ENCODE measurements around the gene HMGN2. TPM values are rescaled to one million over a fixed set of nuclear protein-coding genes. Genes with fewer than 3 reads are reported as not detected.

The HMGN2 gene
- total RNA-seq, 6 experiments from 2014 or later = 64.1 to 99.6 (median 83.6) TPM

DNA sequence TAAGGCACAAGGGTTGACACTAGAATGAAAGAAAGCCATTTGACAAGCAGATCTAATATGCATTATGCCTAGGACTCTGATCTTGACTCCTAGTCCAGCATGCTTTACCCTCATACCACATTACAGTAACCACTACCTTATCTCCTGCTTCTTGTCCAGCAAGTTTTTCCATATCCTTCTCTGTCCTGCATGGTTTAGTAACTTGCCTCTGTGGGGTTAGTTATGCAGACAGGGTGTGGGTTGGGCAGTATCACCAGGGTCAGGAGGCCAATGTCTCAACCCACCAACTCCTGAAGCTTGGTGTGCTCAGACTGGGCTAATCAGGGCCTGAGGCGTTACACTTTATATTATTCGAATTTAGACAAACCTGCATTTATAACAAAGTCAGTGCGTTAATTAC, 21.3 kb upstream of the HMGN2 start:
- DNase-seq (no peak), ATAC-seq (no peak)
- intact Hi-C loops (cut with DNase I) = no loop called here
- Histone ChIP-seq H3K36me3 (peaks cover 0 to 13% (median 7%) of the 10 kb centered on the region in 4 donors), H3K27me3 (no peaks in the 10 kb centered on the region), H3K4me3 (no peak overlapping the region), H3K4me1 (no peaks in the 10 kb centered on the region), H3K9me3 (no peaks in the 10 kb centered on the region), H3K27ac (no peak overlapping the region)
- 94% methylated on average over 3 of the region's 3 CpGs for WGBS (ENCODE audit: insufficient coverage, low coverage, low lambda C conversion rate, missing lambda C conversion rate)
- no peak for TF ChIP-seq POLR2A (IDR thresholded peaks at IDR 0.05)
- TF ChIP-seq, protein P1, sequence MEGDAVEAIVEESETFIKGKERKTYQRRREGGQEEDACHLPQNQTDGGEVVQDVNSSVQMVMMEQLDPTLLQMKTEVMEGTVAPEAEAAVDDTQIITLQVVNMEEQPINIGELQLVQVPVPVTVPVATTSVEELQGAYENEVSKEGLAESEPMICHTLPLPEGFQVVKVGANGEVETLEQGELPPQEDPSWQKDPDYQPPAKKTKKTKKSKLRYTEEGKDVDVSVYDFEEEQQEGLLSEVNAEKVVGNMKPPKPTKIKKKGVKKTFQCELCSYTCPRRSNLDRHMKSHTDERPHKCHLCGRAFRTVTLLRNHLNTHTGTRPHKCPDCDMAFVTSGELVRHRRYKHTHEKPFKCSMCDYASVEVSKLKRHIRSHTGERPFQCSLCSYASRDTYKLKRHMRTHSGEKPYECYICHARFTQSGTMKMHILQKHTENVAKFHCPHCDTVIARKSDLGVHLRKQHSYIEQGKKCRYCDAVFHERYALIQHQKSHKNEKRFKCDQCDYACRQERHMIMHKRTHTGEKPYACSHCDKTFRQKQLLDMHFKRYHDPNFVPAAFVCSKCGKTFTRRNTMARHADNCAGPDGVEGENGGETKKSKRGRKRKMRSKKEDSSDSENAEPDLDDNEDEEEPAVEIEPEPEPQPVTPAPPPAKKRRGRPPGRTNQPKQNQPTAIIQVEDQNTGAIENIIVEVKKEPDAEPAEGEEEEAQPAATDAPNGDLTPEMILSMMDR (IDR thresholded peaks at IDR 0.05) = no peak

DNA sequence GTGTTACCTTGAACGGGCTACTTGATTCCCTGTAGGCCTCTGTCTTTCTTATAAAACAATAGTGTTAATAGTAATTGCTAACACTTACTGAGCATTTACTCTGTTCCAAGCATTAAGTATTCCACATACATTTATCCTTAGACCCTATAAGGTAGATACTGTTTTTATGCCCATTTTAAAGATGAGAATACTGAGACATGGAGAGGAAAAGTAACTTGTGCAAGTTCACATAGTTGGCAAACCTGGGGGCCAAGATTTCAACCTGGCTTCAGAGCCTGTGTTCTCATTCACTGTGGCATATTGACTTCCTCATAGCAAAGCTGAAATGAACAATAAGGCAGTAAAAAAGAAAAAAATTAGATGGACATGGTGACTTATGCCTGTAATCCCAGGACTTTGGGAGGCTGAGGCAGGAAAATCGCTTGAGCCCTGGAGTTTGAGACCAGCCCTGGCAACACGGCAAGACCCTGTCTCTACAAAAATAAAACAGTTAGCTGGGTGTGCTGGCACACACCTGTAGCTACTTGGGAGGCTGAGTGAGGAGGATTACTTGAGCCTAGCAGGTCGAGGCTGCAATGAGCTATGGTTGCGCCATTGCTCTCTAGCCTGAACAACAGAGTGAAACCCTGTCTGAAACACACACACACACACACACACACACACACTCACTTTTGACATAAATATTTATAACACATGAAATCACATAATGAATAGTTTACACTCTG, 19.6 kb upstream of the HMGN2 start:
- H3K4me1 ChIP-seq = no peaks in the 10 kb centered on the region
- intact Hi-C loops (cut with DNase I) = no loop called here
- DNase-seq = no peak
- H3K9me3 ChIP-seq = no peaks in the 10 kb centered on the region
- no peak for ATAC-seq
- H3K4me3 ChIP-seq = no peak overlapping the region
- H3K27me3 ChIP-seq = no peaks in the 10 kb centered on the region
- TF ChIP-seq, protein P1 (IDR thresholded peaks at IDR 0.05) = no peak
- no peak for TF ChIP-seq POLR2A (IDR thresholded peaks at IDR 0.05)
- no peak overlapping the region for H3K27ac ChIP-seq
- WGBS (ENCODE audit: insufficient coverage, low coverage, low lambda C conversion rate, missing lambda C conversion rate) = 100% methylated on average over 5 of the region's 5 CpGs
- H3K36me3 ChIP-seq = peaks cover 0 to 8% (median 4%) of the 10 kb centered on the region in 4 donors

DNA sequence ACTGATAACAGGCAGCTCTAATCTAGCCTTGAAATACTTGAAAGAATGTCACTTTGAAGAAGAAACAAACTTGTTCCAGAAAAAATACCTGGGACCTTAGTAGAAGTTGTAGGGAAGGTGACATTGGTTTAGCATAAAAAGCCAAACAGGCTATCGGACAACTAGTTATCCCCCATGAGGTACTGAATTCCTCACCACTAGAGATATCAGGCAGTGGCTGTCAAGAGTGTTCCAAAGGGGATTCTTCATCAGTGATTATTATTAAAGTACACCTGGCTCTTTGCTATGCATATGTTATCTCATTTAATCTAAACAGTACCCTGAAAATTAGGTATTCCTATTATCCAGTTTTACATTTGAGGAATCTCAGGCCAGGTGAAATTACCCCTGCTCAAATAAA, 13.1 kb upstream of the HMGN2 start:
- H3K27ac ChIP-seq = no peak overlapping the region
- TF ChIP-seq, protein P1 (IDR thresholded peaks at IDR 0.05) = no peak
- no peak for TF ChIP-seq POLR2A (IDR thresholded peaks at IDR 0.05)
- no peaks in the 10 kb centered on the region for H3K4me1 ChIP-seq
- intact Hi-C loops (cut with DNase I) = no loop called here
- DNase-seq (no peak), ATAC-seq (no peak)
- H3K4me3 ChIP-seq = no peak overlapping the region
- peaks cover 0 to 20% (median 7%) of the 10 kb centered on the region in 4 donors for H3K36me3 ChIP-seq
- H3K9me3 ChIP-seq = no peaks in the 10 kb centered on the region
- H3K27me3 ChIP-seq = no peaks in the 10 kb centered on the region
- WGBS (ENCODE audit: insufficient coverage, low coverage, low lambda C conversion rate, missing lambda C conversion rate) = no CpG with 5 or more reads among the region's 1 CpG

DNA sequence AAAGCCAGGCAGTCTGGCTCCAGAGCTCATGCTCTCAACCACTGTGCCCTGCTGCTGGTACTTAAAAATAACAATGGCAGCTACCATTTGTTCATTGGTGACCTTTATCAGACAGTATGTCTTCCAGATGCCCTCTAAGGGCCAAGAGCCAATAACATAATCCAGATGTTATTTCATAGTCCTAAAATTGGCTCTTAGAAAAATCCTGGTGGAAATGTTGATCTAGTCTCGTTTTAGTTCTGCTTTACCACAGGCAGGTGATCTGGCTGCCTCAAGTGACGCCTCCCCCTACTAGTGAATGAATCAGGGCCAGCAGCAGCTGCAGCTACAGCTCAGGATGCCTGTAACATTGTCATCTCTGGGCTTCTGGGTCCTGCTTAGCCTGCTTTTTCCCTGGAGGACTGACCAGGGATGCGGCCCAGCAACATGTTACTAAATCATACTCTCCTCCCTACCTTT, 12.6 kb upstream of the HMGN2 start:
- DNase-seq (no peak), ATAC-seq (no peak)
- TF ChIP-seq, protein P1 (IDR thresholded peaks at IDR 0.05) = no peak
- no peak for TF ChIP-seq POLR2A (IDR thresholded peaks at IDR 0.05)
- Histone ChIP-seq H3K27ac (no peak overlapping the region), H3K4me3 (no peak overlapping the region), H3K36me3 (peaks cover 0 to 25% (median 7%) of the 10 kb centered on the region in 4 donors), H3K4me1 (no peaks in the 10 kb centered on the region), H3K9me3 (no peaks in the 10 kb centered on the region), H3K27me3 (no peaks in the 10 kb centered on the region)
- intact Hi-C loops (cut with DNase I) = no loop called here
- WGBS (ENCODE audit: insufficient coverage, low coverage, low lambda C conversion rate, missing lambda C conversion rate) = 80% methylated on average over 2 of the region's 3 CpGs
